HCEC 1CT (cell line): Measurements from ENCODE around the gene FHOD3.

ENCODE experiments used
- DNase-seq: peaks from one replicate; pipeline ENCODE4 v3.0.0-alpha.2; 2017

The FHOD3 gene

GRCh38 chr18:36490897-36491296, 193.4 kb downstream of the FHOD3 start:
- no peak for DNase-seq

- DNase-seq: no peak
Observed at GRCh38 chr18:36492604-36493329, 195.3 kb downstream of the FHOD3 start.

GRCh38 chr18:36493349-36494159, 196.0 kb downstream of the FHOD3 start:
- peak; percentile 35 for DNase-seq

GRCh38 chr18:36494160-36494437, 196.6 kb downstream of the FHOD3 start:
- DNase-seq: no peak

- no peak for DNase-seq
Observed at GRCh38 chr18:36496022-36496421, 198.5 kb downstream of the FHOD3 start.

GRCh38 chr18:36499938-36500337, 202.4 kb downstream of the FHOD3 start:
- DNase-seq: no peak

GRCh38 chr18:36501100-36501499, 203.6 kb downstream of the FHOD3 start:
- no peak for DNase-seq

GRCh38 chr18:36503477-36503876, 206.0 kb downstream of the FHOD3 start:
- no peak for DNase-seq

GRCh38 chr18:36504928-36505327, 207.4 kb downstream of the FHOD3 start:
- DNase-seq: no peak

GRCh38 chr18:36505665-36506064, 208.2 kb downstream of the FHOD3 start:
- no peak for DNase-seq

GRCh38 chr18:36509646-36510197, 212.2 kb downstream of the FHOD3 start:
- DNase-seq: no peak

- DNase-seq: no peak
Observed at GRCh38 chr18:36511791-36512352, 214.4 kb downstream of the FHOD3 start.

GRCh38 chr18:36513556-36513955, 216.0 kb downstream of the FHOD3 start:
- DNase-seq: no peak

GRCh38 chr18:36514778-36515177, 217.3 kb downstream of the FHOD3 start:
- no peak for DNase-seq

- no peak for DNase-seq
Observed at GRCh38 chr18:36516258-36516657, 218.7 kb downstream of the FHOD3 start.

GRCh38 chr18:36516726-36517125, 219.2 kb downstream of the FHOD3 start:
- DNase-seq: no peak

GRCh38 chr18:36518839-36519238, 221.3 kb downstream of the FHOD3 start:
- no peak for DNase-seq

GRCh38 chr18:36519358-36519757, 221.8 kb downstream of the FHOD3 start:
- DNase-seq: peak; percentile 21

GRCh38 chr18:36522509-36522908, 225.0 kb downstream of the FHOD3 start:
- no peak for DNase-seq

GRCh38 chr18:36525913-36526312, 228.4 kb downstream of the FHOD3 start:
- DNase-seq: no peak

GRCh38 chr18:36526611-36527010, 229.1 kb downstream of the FHOD3 start:
- no peak for DNase-seq

- DNase-seq: no peak
Observed at GRCh38 chr18:36527051-36527450, 229.5 kb downstream of the FHOD3 start.

- DNase-seq: no peak
Observed at GRCh38 chr18:36527740-36528455, 230.4 kb downstream of the FHOD3 start.
